AG04449 (cell line): Measurements from ENCODE around the gene CD9.

Experiments used
- CTCF ChIA-PET: fragments of 350-600 bp; formaldehyde crosslinking; extraction: SDS; loops from one replicate; lab custom pipeline; 2021; ENCODE audit warnings: antibody characterized with exemption; lab: Yijun Ruan, JAX
- POLR2A ChIA-PET: fragments of 400-600, 350-600 bp; formaldehyde crosslinking; extraction: SDS; loops from one replicate; lab custom pipeline; 2020; ENCODE audit warnings: antibody characterized with exemption, inconsistent platforms; lab: Yijun Ruan, JAX
- DNase-seq: peaks from one replicate; pipeline ENCODE4 v3.0.0-alpha.2; 2010; ENCODE audit warnings: low read depth, low spot score
- H3K4me3 ChIP-seq: 2 replicates; pipeline ENCODE4 v1.5.1; 2011; ENCODE audit warnings: low read depth, mild to moderate bottlenecking, control low read depth, low read length
- TF ChIP-seq, protein P1 (sequence below): IDR thresholded peaks from one replicate; pipeline ENCODE4 v1.5.1; 2011; ENCODE audit warnings: mild to moderate bottlenecking, moderate library complexity, low read length, control low read depth, inconsistent platforms; ENCODE audit not compliant: insufficient read depth; ENCODE audit errors: missing control alignments

Gene CD9

DNA sequence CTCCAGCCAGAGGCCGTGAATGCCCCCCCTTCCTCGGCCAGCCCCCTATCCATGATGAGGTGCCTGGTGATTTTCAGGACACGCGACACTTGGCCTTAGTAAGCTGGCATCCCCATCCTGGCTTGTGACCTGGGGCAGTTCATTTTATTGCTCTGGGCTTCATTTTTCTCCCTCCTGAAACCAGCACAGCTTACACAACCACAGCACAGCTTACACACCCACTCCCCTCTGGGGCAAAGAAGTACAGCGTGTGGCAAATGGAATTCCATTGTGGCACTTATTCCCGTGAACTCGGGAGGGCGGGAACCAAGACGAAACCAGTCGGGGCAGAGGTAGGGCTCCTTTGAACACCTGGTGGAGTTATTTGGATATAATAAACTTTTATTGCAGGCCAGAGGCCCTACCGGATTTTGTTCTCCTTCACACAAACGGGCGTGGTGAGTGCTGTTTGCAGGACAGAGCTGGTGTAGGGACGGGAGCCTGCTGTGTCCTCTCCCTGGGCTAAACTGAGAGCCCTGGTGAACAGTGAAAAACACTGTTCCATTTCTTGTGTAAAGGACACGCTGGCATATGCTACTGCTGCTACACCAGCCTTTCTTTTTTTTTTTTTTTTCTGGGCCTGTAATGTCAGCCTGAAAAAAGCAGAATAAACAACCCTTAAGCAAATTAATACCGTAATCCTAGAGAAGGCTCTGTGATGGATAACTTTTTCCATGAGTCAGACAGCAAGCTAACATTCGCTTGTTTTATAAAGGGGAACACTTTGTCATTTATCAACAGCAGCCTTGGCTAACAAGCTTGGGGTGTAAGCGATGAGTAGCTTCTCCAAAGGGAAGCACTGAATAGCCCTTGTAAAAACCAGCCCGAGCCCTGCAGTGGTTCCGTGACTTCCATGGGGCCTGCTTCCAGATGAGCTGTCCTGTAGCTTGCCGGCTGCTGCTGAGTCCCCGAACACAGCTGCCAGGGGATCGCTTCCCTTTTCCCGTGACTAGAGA, 29.3 kb downstream of the CD9 start:
- no peak for DNase-seq
- ChIA-PET POLR2A (interaction anchor here (0.8 to 1.2 kb wide), 3 partner anchors 22 to 241 kb away, joined by 3 to 4 read pairs (median 3); partner anchors contain the start of gene VAMP1), CTCF (interaction anchor here (0.7 to 4.7 kb wide), 13 partner anchors 8 to 241 kb away, joined by 3 to 39 read pairs (median 3); no protein-coding TSS in a partner anchor)
- H3K4me3 ChIP-seq: no peak overlapping the region
- TF ChIP-seq, protein P1, sequence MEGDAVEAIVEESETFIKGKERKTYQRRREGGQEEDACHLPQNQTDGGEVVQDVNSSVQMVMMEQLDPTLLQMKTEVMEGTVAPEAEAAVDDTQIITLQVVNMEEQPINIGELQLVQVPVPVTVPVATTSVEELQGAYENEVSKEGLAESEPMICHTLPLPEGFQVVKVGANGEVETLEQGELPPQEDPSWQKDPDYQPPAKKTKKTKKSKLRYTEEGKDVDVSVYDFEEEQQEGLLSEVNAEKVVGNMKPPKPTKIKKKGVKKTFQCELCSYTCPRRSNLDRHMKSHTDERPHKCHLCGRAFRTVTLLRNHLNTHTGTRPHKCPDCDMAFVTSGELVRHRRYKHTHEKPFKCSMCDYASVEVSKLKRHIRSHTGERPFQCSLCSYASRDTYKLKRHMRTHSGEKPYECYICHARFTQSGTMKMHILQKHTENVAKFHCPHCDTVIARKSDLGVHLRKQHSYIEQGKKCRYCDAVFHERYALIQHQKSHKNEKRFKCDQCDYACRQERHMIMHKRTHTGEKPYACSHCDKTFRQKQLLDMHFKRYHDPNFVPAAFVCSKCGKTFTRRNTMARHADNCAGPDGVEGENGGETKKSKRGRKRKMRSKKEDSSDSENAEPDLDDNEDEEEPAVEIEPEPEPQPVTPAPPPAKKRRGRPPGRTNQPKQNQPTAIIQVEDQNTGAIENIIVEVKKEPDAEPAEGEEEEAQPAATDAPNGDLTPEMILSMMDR: no peak

DNA sequence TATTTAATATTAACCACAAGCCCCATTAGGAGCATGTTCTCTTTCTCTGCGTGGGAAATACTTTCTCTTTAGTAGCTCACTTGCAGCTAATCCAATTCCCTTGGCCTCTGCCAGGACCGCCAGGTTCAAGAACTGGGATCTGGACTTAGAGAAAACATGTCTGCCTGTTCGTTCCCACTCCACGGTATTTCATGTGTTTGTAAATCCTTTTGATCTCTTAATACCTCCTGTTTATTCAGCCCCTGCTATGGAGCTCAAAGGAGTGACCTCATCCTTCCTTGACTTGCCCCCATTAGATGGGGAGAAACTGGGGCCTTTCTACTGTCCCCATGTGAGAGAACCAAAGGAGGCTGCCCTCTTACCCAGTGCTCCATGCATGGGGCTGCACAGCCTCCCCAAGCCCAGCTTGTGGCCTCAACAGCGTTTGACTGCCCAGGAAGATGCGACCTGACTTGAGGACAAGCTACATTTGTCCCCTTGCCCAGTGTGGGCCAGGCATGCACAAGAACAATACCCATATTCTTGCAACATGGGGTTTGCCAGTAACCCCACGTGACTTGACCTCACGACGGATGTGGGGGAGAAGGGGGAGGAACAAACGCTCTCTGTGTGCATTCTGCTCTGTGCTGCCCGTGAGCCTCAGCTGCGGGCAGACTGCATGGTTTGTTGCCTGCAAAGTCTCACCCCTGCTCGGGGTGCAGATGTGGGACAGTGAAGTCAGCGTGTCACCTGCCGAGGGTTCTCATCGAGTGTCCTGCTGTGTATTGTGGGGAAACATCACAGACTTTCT, 30.3 kb downstream of the CD9 start:
- no peak for DNase-seq
- TF ChIP-seq, protein P1: no peak
- ChIA-PET CTCF (interaction anchor here (0.7 to 4.7 kb wide), 12 partner anchors 9 to 242 kb away, joined by 3 to 39 read pairs (median 4); no protein-coding TSS in a partner anchor), POLR2A (interaction anchor here (0.8 to 1.2 kb wide), 2 partner anchors 23 to 161 kb away, joined by 3 to 4 read pairs; no protein-coding TSS in a partner anchor)
- H3K4me3 ChIP-seq: no peak overlapping the region

DNA sequence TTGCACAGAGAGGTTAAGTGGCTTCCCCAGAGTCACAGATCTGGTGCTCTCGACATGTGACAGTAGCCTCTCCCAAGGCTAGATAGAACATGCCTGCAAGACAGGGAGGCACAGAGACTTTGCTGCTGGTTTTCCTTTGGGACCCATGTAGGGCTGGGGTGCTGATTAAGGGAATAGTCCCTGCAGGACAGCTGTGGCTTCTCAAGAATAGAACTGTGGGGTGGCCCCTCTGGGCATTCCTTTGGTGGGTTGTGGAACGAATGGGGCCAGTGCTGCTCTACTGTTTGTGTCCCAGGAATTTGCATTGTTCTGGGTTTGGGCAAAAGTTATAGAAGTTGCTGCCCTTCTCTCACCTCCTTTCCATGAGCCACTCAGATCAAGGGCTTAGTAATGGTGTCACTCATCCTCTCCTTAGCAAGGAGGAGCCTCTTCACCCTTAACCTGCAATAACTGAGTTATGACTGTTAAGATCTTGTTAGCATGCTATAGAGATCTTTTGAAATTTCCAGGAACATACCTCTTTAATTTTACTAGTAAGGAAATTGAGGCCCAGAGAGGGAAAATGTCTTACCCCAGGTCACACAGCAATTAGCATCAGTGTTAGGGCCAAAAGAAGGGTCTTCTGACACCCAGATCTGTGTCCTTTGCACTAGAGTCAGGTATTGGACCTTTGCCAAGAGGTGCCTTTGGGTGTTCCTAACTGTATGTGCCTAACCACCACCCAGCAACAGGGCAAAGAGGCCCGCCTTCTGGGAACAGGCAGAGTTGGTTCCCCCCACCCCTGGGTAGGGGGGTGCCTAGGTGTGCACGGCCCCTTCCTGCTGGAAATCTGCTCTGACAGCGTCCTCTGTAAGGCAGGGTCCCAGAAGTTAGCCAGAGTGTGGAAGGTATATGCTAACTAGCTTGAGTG, 31.4 kb downstream of the CD9 start:
- CTCF ChIA-PET: interaction anchor here (1.3 to 4.7 kb wide), 4 partner anchors 47 to 243 kb away, joined by 3 to 39 read pairs (median 13); no protein-coding TSS in a partner anchor
- H3K4me3 ChIP-seq: no peak overlapping the region
- TF ChIP-seq, protein P1: no peak
- POLR2A ChIA-PET: no interaction called here
- no peak for DNase-seq

DNA sequence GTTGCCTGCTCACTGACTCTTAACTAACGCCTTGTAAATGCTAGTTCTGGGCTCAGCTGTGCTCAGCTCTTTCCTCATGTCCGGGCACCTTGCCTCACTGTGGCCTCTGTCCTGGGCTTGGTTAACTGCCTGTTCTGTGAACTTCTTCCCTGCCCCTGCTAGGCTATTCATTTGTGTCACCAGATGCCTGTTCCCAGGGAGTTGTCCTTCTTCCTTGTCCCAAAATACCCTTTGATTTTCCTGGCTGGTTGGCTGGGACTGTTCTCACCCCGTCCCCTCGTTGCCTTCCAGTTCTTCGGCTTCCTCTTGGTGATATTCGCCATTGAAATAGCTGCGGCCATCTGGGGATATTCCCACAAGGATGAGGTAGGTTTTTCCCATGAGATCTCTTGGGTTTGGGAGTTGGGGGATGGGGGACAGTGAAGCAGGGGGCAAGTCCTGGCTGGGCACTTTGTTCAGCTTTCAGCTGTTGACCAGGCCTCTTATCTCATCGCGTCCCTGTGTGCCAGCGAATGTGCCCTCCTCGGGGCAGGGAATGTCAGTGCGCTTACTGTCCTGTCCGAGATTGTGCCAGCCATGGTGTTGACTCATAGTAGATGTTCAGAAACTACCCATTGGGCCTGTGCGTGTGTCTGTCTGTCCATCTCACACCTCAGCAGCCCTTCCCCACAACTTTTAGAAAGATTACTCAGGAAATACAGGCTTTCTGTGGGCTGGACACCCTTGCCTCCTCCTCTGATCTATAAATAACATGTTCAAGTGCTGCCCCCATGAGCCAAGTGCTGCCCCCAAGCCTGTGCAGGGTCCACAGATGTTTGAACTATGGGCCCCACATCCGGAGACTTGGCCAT, 33.1 kb downstream of the CD9 start:
- DNase-seq: no peak
- POLR2A ChIA-PET: no interaction called here
- TF ChIP-seq, protein P1: no peak
- CTCF ChIA-PET: no interaction called here
- no peak overlapping the region for H3K4me3 ChIP-seq

DNA sequence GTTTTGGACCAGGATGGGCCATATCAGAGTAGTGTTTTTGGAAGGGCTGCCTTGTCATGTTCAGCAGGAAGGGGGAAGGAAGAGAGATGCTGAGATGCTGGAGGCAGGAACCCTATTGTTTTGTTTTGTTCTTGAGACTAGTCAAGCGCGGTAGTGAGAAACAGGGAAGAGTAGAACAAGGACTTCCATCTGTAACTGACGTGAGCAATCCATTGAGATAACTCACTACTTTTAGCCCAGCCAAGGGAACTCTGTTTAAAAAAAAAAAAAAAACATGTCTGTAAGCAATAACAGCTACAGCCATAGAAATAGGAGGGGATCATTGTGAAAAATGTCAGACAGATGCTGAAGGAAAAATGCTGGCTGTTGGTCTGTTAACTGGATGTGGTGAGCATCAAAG, 34.0 kb downstream of the CD9 start:
- ChIA-PET CTCF (interaction anchor here (1.2 to 1.6 kb wide), 3 partner anchors 9 to 45 kb away, joined by 3 to 6 read pairs (median 4); no protein-coding TSS in a partner anchor), POLR2A (no interaction called here)
- no peak overlapping the region for H3K4me3 ChIP-seq
- TF ChIP-seq, protein P1: no peak
- DNase-seq: no peak
